Astrocyte (in vitro differentiated cells and primary cell): Measurements from ENCODE around the gene PLA2G3. TPM values are rescaled to one million over a fixed set of nuclear protein-coding genes. Genes with fewer than 3 reads are reported as not detected.

Source experiments
- DNase-seq: peaks from one replicate; pipeline ENCODE4 v3.0.0-alpha.2; 2010; ENCODE audit warnings: low read depth
- FAIRE-seq: peaks from 2 replicates; lab custom pipeline; 2011; peaks lifted over from hg19 to GRCh38; lab: Jason Lieb, UNC
- H2AFZ ChIP-seq: 2 replicates; pipeline ENCODE4 v1.6.0; 2012; ENCODE audit warnings: low read depth, low read length, inconsistent platforms
- H3K27ac ChIP-seq: 2 replicates; pipeline ENCODE4 v1.5.1; 2011; ENCODE audit warnings: low read depth, low read length, inconsistent platforms
- H3K27me3 ChIP-seq: 2 replicates; pipeline ENCODE4 v1.6.0; 2011; ENCODE audit warnings: low read length, inconsistent platforms; ENCODE audit not compliant: insufficient read depth
- H3K36me3 ChIP-seq: 2 replicates; pipeline ENCODE4 v1.5.1; 2011; ENCODE audit warnings: low read length, inconsistent platforms; ENCODE audit not compliant: insufficient read depth
- H3K4me1 ChIP-seq: 2 replicates; pipeline ENCODE4 v1.5.1; 2011; ENCODE audit warnings: low read length, inconsistent platforms; ENCODE audit not compliant: insufficient read depth
- H3K4me2 ChIP-seq: 2 replicates; pipeline ENCODE4 v1.6.0; 2012; ENCODE audit warnings: low read length, inconsistent platforms
- H3K4me3 ChIP-seq: 2 replicates; pipeline ENCODE4 v1.5.1; 2011; ENCODE audit warnings: low read depth, mild to moderate bottlenecking, low read length, inconsistent platforms; ENCODE audit not compliant: insufficient read depth
- H3K79me2 ChIP-seq: 2 replicates; pipeline ENCODE4 v1.6.0; 2012; ENCODE audit warnings: mild to moderate bottlenecking, low read length, inconsistent platforms; ENCODE audit not compliant: insufficient read depth
- H3K9ac ChIP-seq: 2 replicates; pipeline ENCODE4 v1.6.0; 2012; ENCODE audit warnings: mild to moderate bottlenecking, low read length, inconsistent platforms
- H3K9me3 ChIP-seq: 2 replicates; pipeline ENCODE4 v1.5.1; 2012; ENCODE audit warnings: low read depth, mild to moderate bottlenecking, low read length, inconsistent platforms; ENCODE audit not compliant: insufficient read depth
- H4K20me1 ChIP-seq: 2 replicates; pipeline ENCODE4 v1.6.0; 2012; ENCODE audit warnings: low read length, inconsistent platforms; ENCODE audit not compliant: insufficient read depth
- H3K27ac Mint-ChIP-seq: one replicate; pipeline ENCODE4 v1.8.0; 2021; ENCODE audit warnings: mild to moderate bottlenecking, mixed read lengths; ENCODE audit not compliant: unreplicated experiment
- H3K27me3 Mint-ChIP-seq: one replicate; pipeline ENCODE4 v1.8.0; 2021; ENCODE audit warnings: low read depth, mixed read lengths; ENCODE audit not compliant: unreplicated experiment
- H3K36me3 Mint-ChIP-seq: one replicate; pipeline ENCODE4 v1.8.0; 2021; ENCODE audit warnings: low read depth, mixed read lengths; ENCODE audit not compliant: unreplicated experiment
- H3K4me1 Mint-ChIP-seq: one replicate; pipeline ENCODE4 v1.8.0; 2021; ENCODE audit warnings: low read depth, mixed read lengths; ENCODE audit not compliant: unreplicated experiment
- H3K4me3 Mint-ChIP-seq: one replicate; pipeline ENCODE4 v1.8.0; 2021; ENCODE audit warnings: mild to moderate bottlenecking, moderate library complexity, mixed read lengths; ENCODE audit not compliant: unreplicated experiment
- H3K9me3 Mint-ChIP-seq: one replicate; pipeline ENCODE4 v1.8.0; 2021; ENCODE audit warnings: mild to moderate bottlenecking, mixed read lengths; ENCODE audit not compliant: unreplicated experiment
- CTCF ChIP-seq: IDR thresholded peaks from 2 replicates; pipeline ENCODE4 v1.5.1; 2011; ENCODE audit warnings: low read depth, mild to moderate bottlenecking, inconsistent platforms, low read length, moderate library complexity; ENCODE audit not compliant: insufficient read depth
- EZH2 ChIP-seq: IDR thresholded peaks from 2 replicates; pipeline ENCODE4 v1.6.1; 2012; ENCODE audit warnings: mild to moderate bottlenecking, low read length, inconsistent platforms; ENCODE audit not compliant: insufficient read depth
- total RNA-seq: library from RNA; stranded (reverse); gene quantifications from 2 replicates; pipeline ENCODE4 v1.2.1, GENCODE V29; 2021

PLA2G3 gene
- total RNA-seq, 1 donor from 2014 or later = not detected

DNA sequence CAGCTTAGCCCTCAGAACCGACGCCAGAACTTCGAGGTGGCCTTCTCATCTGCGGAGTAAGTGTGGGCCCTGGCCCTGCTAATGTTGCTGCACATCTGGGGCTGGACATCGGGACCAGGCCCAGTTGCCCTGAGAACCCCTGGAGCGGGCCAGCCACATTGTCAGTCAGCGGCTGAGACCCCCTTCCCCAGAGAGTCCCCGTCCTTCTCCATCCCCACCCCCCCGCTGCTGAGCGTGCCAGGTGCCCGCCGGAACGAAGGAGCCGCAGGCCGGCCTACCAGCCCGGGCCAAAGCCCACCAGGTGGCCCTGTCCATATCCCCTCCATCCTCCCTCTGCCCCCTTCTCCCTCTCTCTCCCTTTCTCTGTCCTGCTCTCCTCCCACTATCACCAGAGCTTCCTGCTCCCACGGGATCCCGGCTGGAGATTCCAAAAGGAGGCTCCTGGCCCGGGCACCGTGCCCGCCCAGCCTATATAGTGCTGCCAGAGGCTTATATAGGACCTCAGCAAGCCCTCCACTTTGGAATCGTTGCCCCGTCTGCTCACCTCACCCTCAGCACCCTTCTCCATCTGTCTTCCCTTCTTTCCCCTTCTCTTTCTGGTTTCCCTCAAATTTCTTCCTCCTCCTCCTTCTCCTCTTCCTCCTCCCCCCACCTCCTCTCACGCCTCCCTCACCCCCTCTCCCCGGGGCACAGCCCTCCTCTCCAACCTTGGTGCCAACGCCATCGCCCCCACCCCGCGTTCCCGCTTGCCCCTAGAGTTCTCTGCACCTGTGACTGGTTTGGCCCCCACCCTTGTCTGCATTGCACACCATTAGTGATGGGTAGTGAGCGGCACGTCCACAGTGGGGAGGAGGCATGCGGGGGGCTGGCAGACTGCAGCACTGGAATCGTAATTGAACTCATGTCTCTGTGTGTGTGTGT is 40.2 kb downstream of the PLA2G3 start:
- H3K4me1 ChIP-seq = peaks cover 11% of the 10 kb centered on the region
- peaks cover 43% of the 10 kb centered on the region for H3K36me3 ChIP-seq
- no peaks in the 10 kb centered on the region for H3K9me3 ChIP-seq
- no peak overlapping the region for H2AFZ ChIP-seq
- H3K9ac ChIP-seq = no peak overlapping the region
- no peak overlapping the region for H3K4me3 ChIP-seq
- no peak overlapping the region for H3K27ac ChIP-seq
- DNase-seq (no peak), FAIRE-seq (no peak)
- Mint-ChIP-seq H3K9me3 (no peaks in the 10 kb centered on the region), H3K27ac (no peak overlapping the region), H3K36me3 (peaks cover 25% of the 10 kb centered on the region), H3K4me1 (peaks cover 22% of the 10 kb centered on the region), H3K4me3 (no peak overlapping the region), H3K27me3 (no peaks in the 10 kb centered on the region)
- peaks cover 68% of the 10 kb centered on the region for H4K20me1 ChIP-seq
- TF ChIP-seq CTCF = no peak
- TF ChIP-seq EZH2 = no peak
- H3K4me2 ChIP-seq = no peak overlapping the region
- H3K27me3 ChIP-seq = no peaks in the 10 kb centered on the region
- peaks cover 7% of the 10 kb centered on the region for H3K79me2 ChIP-seq

GRCh38 chr22:31099386-31099785 is 40.9 kb downstream of the PLA2G3 start:
- no peak for FAIRE-seq
- no peak overlapping the region for H3K4me3 Mint-ChIP-seq
- H3K27ac Mint-ChIP-seq = no peak overlapping the region
- Histone ChIP-seq H2AFZ (no peak overlapping the region), H3K4me1 (peaks cover 11% of the 10 kb centered on the region), H3K4me3 (no peak overlapping the region), H3K79me2 (peaks cover 4% of the 10 kb centered on the region), H3K9me3 (no peaks in the 10 kb centered on the region), H4K20me1 (peaks cover 69% of the 10 kb centered on the region), H3K36me3 (peaks cover 46% of the 10 kb centered on the region), H3K27ac (no peak overlapping the region), H3K9ac (no peak overlapping the region), H3K27me3 (no peaks in the 10 kb centered on the region), H3K4me2 (no peak overlapping the region)
- DNase-seq = no peak
- no peak for TF ChIP-seq EZH2
- peaks cover 25% of the 10 kb centered on the region for H3K36me3 Mint-ChIP-seq
- H3K27me3 Mint-ChIP-seq = no peaks in the 10 kb centered on the region
- H3K4me1 Mint-ChIP-seq = peaks cover 21% of the 10 kb centered on the region
- H3K9me3 Mint-ChIP-seq = no peaks in the 10 kb centered on the region

DNA sequence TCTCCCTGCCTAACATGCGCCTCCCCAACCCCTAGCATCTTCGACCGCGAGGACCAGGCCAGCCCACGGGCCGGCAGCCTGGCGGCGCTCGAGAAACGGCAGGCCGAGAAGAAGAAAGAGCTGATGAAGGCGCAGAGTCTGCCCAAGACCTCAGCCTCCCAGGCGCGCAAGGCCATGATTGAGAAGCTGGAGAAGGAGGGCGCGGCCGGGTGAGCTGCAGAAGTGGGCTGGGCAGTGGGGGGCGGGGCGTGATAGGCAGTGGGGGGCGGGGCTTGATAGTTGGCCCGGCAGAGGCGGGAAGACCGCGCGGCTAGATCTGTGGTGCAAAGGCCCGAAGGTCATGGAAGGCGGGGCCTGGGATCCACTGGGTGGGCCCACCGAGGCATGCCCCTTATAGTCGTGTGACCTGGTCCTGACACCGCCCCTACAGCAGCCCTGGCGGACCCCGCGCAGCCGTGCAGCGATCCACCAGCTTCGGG is 41.6 kb downstream of the PLA2G3 start:
- no peak overlapping the region for H3K4me3 Mint-ChIP-seq
- H3K27ac Mint-ChIP-seq = no peak overlapping the region
- FAIRE-seq (no peak), DNase-seq (no peak)
- H3K36me3 ChIP-seq = peaks cover 45% of the 10 kb centered on the region
- TF ChIP-seq CTCF (no peak), EZH2 (no peak)
- peaks cover 9% of the 10 kb centered on the region for H3K4me1 ChIP-seq
- no peak overlapping the region for H3K27ac ChIP-seq
- H3K27me3 ChIP-seq = no peaks in the 10 kb centered on the region
- no peaks in the 10 kb centered on the region for H3K9me3 Mint-ChIP-seq
- H4K20me1 ChIP-seq = peaks cover 69% of the 10 kb centered on the region
- H3K4me2 ChIP-seq = no peak overlapping the region
- H2AFZ ChIP-seq = no peak overlapping the region
- H3K79me2 ChIP-seq = peaks cover 3% of the 10 kb centered on the region
- peaks cover 28% of the 10 kb centered on the region for H3K36me3 Mint-ChIP-seq
- H3K9me3 ChIP-seq = no peaks in the 10 kb centered on the region
- H3K27me3 Mint-ChIP-seq = no peaks in the 10 kb centered on the region
- H3K9ac ChIP-seq = no peak overlapping the region
- no peak overlapping the region for H3K4me3 ChIP-seq
- peaks cover 19% of the 10 kb centered on the region for H3K4me1 Mint-ChIP-seq
